Measurements from ENCODE around the gene MRPL58. TPM values are rescaled to one million over a fixed set of nuclear protein-coding genes. Genes with fewer than 3 reads are reported as not detected.
"Not testable (repeated sequence)": the region's sequence is repeated elsewhere in the genome, so short reads cannot be mapped to it uniquely, and the experiment has no call there.

The MRPL58 gene
- polyA plus RNA-seq, 12 donors = 13.8 to 23.6 (median 22.2) TPM; not detected in 1

DNA sequence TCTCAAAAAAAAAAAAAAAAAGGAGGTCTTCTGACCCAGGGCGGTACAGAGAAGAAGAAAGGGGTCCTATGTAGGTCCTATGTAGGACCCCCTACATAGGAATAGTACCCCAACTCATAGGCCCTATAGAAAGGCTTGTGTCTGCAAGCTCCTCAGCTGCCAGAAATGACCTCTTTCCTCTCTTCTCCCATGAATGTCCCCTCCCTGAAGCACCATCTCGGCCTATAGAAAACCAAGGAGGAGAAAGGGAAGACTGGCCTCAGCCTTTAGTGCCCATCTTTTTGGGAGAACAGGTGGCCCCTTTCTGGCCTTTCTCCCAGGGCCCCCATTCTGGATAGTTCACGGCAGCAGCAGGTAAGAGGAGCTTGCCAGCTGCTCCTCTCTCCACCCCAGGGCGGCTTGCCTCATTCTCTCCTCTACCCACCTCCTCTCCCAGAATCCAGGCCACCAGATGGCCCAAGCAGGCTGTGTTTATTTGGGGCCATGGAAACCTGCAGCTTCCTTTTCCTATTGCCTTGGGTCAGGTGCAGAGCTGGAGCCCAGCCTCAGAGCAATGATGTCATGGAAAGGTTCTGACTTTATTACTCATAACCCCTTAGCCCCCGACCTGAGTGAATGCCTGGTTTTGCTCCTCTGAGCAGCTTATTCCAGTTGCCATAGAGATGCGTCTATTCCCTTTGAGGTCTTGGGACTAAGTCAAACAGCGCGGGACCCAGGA is 1.6 kb upstream of the MRPL58 start:
- DNase-seq = peak; percentile 72

DNA sequence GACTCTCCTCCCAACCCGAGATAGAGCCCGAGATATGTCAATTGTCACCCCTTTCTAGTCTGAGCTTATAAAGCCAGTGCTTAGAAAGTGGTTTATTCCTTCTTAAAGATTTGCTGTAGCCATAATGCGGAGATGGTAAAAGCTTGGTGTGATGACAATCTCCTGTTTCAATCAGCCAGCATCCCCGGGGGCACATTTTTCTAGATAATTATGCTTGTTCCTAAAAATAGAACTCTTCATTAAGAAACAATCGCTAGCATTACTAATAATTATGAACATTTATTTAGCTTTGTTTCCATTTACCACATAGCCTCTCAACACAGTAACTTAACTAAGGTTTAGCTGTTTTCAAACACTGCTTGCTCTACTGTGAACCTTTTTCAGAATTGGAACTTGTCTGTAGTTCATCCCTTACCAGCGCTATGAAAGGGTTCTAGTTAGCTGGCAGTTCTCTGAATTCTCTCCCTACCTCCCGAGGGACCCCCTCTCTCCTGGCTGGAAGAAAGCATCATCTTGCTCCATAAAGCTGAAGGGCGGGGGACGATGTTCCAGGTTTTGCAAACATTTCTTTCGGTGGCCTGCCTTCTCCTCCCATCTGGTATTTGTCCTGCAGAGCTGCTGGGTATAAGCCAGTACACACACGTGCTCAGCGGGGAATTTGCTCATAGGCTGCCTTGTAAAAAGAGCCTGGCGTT is 922 bp upstream of the MRPL58 start:
- peak; percentile 76 for DNase-seq

DNA sequence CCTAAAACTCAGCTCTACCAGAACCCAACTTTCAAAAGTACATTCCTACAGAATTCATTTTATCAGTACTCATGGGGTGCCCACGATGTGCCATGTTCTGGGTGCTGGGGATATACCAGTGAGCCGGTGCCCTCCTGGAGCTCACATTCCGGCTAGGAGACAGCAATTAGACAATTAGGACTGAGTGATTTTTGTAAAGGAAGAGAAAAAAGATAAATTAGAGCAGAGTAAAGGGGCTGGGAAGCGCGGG is 449 bp upstream of the MRPL58 start:
- no peak for DNase-seq

DNA sequence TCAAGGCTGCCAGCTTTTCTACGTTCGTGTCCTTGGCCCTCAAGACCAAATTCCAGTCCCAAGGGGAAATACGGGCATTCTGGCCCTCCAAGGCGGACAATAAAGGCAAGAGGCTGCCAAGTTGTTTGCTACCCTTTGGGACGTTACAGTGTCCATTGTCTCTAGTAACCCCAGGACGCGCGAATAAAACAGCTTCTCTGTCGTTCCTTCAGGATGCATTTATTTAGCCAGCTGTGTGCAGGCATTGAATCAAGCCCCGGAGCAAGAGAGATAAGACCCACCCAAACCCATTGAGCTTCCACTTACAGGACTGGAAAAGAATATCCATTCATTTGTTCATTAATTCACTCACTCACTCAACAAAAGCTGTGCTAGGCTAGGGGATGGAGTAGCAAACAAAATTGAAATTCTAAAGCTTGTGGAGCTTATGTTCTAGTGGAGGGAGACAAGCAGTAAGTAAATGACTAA is 656 bp downstream of the MRPL58 start:
- no peak for DNase-seq

DNA sequence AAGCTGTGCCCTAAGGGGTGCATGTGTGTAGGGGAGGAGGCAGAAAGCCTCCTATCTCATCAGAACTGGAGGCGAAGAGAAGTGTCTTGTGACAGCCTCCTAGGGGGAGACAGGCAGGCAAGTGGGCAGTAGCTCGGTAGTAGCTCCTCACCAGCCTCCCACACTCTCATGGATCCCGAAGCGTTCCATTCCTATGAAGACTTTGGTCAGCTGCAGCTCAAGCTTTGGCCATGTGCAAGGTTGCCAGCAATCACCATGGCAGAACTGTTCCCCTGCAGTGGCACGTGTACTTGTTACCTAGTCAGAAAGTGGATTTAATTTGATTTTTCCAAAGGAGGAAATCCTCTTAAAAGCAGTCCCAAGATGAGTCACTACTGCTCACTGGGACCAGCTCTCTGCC is 6.7 kb downstream of the MRPL58 start:
- DNase-seq = no peak

DNA sequence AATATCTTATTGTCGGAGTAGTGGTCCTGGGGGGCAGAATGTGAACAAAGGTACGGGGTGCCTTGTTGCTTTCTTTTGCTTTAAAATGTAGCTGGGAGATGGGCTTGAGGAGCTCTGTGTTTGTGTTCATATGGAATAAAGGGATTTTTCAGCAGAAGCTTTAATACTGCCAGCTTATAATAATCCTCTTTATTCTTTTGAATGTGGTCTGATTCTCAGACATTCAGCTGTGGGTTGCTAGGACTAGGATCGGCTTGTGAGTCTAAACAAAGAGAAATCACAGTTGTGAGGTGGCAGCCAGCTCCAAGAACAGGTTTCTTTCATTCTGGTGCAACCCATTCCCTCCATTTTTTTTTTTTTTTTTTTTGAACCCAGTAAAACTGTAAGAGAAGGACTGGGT is 7.2 kb downstream of the MRPL58 start:
- no peak for DNase-seq

DNA sequence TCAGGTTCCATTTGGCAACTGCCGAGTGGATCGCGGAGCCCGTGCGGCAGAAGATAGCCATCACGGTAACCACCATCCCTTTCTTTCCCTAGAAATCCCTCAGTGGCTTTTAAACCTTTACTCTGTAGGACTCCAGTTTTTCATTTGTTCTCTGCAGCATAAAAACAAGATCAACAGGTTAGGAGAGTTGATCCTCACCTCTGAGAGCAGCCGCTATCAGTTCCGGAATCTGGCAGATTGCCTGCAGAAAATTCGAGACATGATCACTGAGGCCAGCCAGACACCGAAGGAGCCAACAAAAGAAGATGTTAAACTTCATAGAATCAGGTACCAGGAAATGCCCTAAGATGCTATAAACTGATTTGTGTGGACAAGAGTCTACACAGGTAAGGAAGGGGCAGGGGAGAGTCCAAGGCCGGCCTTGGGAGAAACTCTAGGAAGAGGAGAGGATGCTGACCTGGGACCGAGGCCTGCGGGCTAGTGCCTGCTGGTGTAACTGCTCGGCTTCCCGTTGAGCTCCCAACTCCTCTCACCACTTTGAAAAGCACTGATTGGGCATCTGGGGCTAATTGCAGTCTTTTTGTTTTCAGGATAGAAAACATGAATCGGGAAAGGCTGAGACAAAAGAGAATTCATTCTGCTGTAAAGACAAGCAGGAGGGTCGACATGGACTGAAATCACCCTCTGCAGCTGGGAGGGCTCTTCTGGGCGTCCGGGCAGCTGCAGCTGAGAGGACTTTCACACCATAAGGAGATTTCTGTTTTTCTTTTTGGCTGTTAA is 8.1 kb downstream of the MRPL58 start:
- DNase-seq = no peak

DNA sequence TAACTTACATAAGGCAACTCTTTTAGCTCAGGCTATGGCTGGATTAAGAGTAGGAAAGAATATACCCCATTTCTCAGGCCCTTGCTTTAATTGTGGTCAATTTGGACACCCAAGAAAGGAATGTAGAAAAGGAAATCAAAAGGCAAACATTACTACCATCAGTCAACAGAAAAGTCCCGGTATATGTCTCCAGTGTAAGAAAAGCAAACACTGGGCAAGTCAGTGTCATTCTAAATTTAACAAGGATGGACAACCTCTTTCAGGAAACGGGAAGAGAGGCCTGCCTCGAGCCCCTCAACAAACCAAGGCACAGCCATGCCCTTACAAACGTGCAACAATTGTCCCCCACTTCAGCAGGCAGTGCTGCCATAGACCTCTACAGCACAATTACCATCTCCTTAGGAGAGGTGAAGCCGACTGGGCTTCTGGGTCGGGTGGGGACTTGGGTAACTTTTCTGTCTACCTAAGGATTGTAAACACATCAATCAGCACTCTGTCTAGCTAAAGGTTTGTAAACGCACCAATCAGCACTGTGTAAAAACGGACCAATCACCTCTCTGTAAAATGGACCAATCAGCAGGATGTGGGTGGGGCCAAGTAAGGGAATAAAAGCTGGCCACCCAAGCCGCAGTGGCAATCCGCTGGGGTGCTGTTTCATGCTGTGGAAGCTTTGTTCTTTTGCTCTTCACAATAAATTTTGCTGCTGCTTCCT is 12.4 kb downstream of the MRPL58 start:
- no peak for DNase-seq

DNA sequence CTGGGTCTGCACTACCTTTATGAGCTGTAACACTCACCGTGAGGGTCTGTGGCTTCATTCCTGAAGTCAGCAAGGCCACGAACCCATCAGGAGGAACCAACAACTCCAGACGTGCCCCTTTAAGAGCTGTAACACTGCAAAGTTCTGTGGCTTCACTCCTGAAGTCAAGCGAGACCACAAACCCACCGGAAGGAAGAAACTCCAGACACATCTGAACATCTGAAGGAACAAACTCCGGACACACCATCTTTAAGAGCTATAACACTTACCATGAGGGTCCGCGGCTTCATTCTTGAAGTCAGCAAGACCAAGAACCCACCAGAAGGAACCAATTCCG is 12.9 kb downstream of the MRPL58 start:
- DNase-seq = not testable (repeated sequence)

DNA sequence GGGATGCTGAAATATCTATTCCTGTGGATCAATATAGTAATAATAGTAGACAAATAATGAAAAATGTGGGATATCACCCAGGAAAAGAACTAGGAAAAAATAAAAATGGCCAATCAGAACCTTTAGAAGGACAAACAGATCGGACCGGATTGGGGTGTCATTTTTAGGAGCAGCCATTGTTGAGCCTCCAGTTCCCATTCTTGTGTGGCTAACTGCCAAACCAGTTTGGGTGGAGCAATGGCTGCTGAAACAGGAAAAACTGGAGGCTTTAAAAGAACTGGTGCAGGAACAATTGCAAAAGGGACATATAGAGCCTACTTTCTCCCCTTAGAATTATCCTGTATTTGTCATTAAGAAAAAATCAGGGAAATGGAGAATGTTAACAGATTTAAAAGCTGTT is 14.2 kb downstream of the MRPL58 start:
- DNase-seq = not testable (repeated sequence)

DNA sequence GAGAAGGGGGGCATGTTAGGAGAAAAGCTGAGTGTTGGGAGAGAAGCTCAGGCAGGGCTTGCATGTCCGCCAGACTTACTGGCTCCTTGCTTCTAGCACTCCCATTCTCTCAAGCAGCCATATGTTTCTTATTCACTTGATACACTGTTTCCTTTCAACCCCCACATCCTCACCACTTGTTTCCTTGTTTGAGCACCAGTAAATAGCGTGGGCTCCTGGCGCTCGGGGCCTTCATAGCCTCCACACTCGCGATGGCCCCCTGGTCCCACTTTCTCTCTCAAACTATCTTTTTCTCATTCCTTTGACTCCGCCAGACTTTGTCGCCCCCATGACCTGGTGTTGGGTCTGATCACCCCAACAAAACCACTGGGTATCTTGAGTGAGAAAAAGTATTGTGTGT is 17.7 kb downstream of the MRPL58 start:
- DNase-seq = no peak

DNA sequence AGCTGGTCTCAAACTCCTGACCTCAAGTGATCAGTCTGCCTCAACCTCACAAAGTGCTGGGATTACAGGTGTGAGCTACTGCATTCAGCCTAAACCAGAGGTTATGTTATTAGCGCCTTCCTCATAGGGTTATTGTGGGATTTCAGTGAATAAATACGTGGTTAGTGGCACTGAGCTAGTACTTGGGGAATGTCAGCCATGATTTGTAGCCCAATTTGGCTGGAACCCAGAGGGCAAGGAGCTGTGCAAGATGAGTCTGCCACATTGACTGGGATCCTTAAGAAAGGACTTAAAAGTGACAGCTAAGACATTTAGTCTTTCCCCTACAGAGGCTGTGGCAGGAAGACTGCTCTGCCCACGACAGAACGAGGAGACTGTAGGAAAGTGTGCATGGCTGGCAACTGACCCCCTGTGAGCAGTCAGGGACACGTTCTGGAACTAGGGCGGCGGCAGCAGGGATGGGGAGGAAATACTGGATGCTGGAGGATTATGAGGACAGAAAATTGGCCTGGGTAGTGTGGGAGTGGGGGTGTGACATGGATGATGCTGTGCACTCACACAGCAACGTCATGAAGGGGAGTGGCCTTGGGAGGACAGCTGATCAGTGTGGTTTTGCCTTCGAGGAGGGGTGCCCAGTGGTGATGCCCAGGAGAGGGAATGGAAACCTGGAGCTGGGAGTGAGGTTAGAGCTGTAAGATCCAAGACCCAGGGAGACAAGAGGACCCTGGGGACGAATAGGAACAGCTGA is 19.7 kb downstream of the MRPL58 start:
- peak; percentile 83 for DNase-seq

DNA sequence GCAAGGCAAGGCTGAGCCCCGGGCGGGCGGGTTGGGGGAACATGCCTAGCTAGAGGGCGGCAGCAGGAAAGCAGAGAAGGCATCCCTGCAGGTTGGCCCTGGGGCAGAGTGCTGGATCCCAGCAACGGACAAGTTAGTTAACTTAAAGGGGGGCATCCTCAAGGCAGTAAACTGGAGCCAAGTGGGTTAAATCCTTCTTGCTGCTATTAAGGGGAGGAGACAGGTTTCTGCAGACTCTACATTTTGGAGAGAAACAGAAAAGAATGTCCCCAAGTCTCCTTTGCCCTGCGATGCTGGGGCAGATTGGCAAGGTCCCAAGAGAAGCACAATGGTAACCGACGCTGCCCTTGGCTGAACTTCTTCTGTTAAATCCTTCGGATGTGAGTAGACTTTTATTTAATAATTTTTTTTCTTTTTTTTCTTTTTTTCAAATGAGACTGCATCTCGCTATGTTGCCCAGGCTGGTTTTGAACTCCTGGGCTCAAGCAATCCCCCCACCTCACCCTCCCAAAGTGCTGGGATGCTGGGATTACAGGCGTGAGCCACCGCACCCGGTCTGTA is 20.3 kb downstream of the MRPL58 start:
- peak; percentile 28 for DNase-seq

DNA sequence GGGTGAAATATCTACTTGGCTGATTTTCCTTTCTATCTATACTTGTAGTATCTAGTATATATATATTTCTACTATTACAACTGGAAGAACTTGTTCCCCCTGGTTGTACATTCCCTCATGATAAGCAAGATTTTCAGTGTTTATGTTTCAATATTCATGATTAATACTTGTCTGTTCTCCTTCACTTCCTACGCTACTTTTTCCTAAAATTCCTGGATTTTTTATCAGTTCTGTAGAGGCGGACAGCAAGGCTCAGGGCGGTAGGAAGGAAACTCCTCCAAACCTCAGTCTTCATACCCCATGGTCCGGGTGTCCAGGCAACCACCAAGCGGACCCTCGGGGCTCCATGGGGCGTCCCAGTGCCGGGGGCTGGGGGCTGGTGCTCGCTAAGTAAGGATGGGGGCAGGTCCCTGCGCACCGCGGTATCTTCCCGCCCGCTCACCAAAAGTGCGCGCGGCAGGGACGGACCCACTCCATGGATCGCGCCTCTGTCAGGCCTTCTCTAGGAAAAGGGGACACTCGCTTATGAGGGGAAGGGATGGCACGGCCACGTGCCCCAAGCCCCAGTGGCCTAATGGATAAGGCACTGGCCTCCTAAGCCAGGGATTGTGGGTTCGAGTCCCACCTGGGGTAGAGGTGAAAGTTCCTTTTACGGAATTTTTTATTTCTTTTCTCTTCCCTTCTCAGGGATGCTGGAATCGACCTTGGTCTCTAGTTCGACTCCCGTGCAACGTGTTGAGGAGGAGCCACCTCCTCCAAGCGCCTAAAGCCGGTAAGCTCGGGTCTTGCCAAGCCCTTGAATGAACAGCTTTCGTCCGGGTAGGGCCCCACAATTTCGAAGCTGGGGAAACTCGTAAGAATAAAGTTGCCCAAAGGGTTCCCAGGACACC is 21.1 kb downstream of the MRPL58 start:
- peak; percentile 96 for DNase-seq

DNA sequence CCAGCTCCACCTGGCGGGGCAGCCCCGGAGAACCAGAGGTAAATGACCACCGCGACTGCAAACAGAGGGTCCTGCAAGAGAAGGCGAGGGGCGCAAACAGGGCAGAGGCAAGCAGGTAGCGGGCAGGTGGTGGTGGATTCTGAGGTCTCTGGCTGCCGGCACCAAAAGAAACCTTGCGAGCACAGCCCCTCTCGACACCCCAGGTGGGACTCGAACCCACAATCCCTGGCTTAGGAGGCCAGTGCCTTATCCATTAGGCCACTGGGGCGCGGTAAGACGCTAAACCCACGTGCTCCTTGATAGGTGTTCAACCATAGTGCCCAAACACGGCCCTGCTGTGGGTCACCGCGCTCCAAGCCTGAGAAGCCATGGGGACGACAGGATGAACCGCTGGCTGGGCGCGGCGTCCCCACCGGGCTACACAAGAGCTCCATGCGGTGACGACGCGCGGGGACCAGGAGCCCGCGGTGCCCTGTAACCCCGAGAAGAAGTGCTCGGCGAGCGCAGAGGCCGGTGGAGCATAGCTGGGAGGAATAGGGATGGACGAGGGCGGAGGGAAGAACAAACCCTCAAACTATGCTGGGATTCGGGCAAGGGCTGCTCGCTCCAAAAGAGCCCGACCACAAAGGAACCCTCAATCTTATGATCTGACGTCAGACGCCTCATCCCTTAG is 21.9 kb downstream of the MRPL58 start:
- peak; percentile 92 for DNase-seq

DNA sequence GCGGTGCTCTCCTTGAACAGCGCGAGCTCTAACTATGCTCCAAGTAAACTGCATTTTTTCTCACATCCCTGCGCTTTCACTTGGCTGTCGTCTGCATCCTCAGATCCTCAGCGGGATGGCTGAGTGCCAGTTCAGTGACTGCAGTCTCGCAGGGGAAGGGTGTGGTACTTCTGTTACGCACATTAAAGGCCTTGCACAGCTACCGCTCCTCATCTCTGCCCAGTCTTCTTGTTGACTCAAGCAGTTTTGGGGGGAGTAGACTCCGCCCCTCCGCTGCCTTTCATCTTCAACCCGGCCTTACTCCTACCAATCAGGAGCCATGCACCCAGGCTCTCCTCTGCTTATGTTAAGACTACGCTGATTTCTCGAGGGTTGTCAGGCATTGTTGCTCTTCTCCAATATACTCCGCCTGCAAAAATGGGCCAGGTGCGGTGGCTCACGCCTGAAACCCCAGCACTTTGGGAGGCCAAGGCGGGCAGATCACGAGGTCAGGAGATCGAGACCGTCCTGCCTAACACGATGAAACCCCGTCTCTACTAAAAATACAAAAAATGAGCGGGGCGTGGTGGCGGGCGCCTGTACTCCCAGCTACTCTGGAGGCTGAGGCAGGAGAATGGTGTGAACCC is 24.3 kb downstream of the MRPL58 start:
- DNase-seq = peak; percentile 78

DNA sequence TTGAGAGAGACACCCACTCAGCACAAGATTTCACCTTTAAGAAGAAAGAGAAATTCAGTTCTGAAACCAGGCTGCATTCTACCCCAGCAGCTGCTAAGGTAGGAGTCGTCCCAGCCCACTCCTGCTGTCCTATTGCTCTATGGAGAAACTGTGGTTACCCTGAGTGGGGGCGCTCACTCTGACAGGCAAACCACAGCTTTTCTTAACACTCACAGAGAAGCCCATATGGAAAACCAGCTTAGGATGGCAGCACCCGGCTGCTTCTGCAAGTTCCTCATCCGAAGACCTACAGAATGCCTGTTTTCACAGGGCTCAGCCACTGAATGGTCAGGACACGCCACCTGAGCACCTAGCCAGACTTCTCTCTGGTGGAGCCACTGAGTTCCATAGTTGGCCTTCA is 26.8 kb downstream of the MRPL58 start:
- no peak for DNase-seq

DNA sequence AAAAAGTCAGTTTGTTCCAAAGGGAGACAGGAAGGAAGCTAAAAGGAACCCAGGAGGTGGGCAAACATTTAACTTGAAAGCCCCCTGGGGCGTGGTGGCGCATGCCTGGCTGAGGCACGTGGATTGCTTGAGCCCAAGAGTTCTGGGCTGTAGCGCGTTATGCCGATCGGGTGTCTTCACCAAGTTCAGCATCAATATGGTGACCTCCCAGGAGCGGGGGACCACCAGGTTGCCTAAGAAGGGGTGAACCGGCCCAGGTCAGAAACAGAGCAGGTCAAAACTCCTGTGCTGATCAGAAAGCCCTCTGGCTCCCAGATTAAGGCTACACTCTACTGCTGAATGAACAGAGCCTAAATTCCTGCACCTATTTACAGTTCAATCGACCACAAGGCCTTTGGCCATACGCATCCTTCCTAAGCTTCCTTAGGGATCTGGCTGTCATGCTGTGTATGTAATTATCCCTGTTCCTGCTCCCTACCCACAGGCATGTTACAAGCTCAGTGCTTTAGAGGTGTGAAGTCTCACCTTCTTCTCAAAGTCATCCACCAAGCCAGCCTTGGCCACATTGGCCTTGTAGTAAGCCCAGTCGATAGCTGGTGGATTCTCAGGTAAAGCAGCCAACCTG is 29.3 kb downstream of the MRPL58 start:
- DNase-seq = no peak

DNA sequence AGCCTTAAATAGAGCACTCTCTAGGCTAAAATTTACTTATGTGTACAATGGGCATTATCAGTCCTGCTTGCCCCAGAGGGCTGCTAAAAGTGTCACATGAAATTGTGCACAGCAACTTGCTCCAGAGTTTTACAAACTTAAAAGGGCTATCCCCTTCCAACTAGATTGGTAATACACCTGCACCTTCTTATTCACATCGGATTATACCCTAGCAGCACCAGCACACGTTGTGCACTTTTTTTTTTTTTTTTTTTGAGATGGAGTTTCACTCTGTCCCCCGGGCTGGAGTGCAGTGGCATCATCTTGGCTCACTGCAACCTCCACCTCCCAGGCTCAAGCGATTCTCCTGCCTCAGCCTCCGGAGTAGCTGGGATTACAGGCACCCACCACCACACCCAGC is 31.3 kb downstream of the MRPL58 start:
- not testable (repeated sequence) for DNase-seq

Data from muscle of arm (tissue), 12 donors.